HCT116 (cell line): ENCODE data around the gene MOK. TPM values are rescaled to one million over a fixed set of nuclear protein-coding genes. Genes with fewer than 3 reads are reported as not detected.
A peak's percentile ranks its signal among the peaks of the same experiment; 100 is the strongest.

ENCODE experiments used
- ATAC-seq: fragments of 200-7000 bp; cut with Tn5 transposase; 2 replicates; pipeline ENCODE4 v1.9.1; 2020; ENCODE audit warnings: mild to moderate bottlenecking, moderate library complexity
- BruUV-seq: library from RNA; stranded (reverse); fragments of 400-500 nt; replicated peaks from 2 replicates; lab custom pipeline; 2021; lab: Mats Ljungman, UMichigan
- CTCF ChIA-PET: fragments of 300-600 bp; sonication (Branson Sonifier 250); formaldehyde crosslinking; loops from one replicate; lab custom pipeline; 2021; ENCODE audit warnings: antibody characterized with exemption; lab: Charles Lee
- POLR2A ChIA-PET: fragments of 300-600, 350-600 bp; sonication (Branson Sonifier 250); formaldehyde crosslinking; loops from one replicate; lab custom pipeline; 2021; ENCODE audit warnings: antibody characterized with exemption; lab: Charles Lee
- RAD21 ChIA-PET, 2 experiments: fragments of 300-600 bp; sonication (Branson Sonifier 250); formaldehyde crosslinking; loops; one replicate each; lab custom pipeline; 2023; ENCODE audit warnings: low total read pairs in 2 of 2; ENCODE audit not compliant: uncharacterized antibody in 2 of 2, unreplicated experiment in 2 of 2, low non-redundant PET in 1 of 2; lab: Charles Lee
- DNase-seq: peaks from one replicate; pipeline ENCODE4 v3.0.0-alpha.2; 2010; ENCODE audit warnings: low read depth, low spot score
- H2AFZ ChIP-seq: fragments of 200-600 bp; shearing (Covaris generic), sonication (generic); 2 replicates; pipeline ENCODE4 v1.6.1; 2017; ENCODE audit warnings: low read depth, mixed run types, mixed read lengths, antibody characterized with exemption, low read length; ENCODE audit not compliant: poor library complexity, severe bottlenecking
- H3K27ac ChIP-seq: 2 replicates; pipeline ENCODE4 v1.5.1; 2012; ENCODE audit warnings: low read depth, low read length
- H3K27me3 ChIP-seq: fragments of 200-600 bp; sonication (generic); 2 replicates; pipeline ENCODE4 v1.6.1; 2016; ENCODE audit warnings: mixed run types, low read length, mixed read lengths; ENCODE audit not compliant: insufficient read depth
- H3K36me3 ChIP-seq, 2 experiments: fragments of 200-500 bp in 1 of 2; fragments of 200-600 bp in 1 of 2; sonication (Bioruptor generic) in 1 of 2; sonication (generic) in 1 of 2; 2 replicates each; pipeline versions ENCODE4 v1.5.1 to v1.6.1; 2014 to 2016; ENCODE audit warnings: low read length in 2 of 2, inconsistent platforms in 1 of 2, mixed read lengths in 1 of 2, mixed run types in 1 of 2; ENCODE audit not compliant: insufficient read depth in 2 of 2, control insufficient read depth in 1 of 2
- H3K4me1 ChIP-seq, 2 experiments: fragments of 200-600 bp in 1 of 2; sonication (generic) in 1 of 2; 2 replicates each; pipeline versions ENCODE4 v1.5.1 to v1.6.1; 2012 to 2017; ENCODE audit warnings: low read length in 2 of 2, inconsistent platforms in 1 of 2, mild to moderate bottlenecking in 1 of 2, mixed read lengths in 1 of 2, mixed run types in 1 of 2, moderate library complexity in 1 of 2; ENCODE audit not compliant: insufficient read depth in 2 of 2, control insufficient read depth in 1 of 2
- H3K4me2 ChIP-seq: fragments of 200-600 bp; sonication (generic); 2 replicates; pipeline ENCODE4 v1.6.1; 2017; ENCODE audit warnings: mixed run types, low read length, mixed read lengths
- H3K4me3 ChIP-seq, 2 experiments: fragments of 200-600 bp in 1 of 2; sonication (generic) in 1 of 2; replicated peaks in 1 of 2; 2 replicates each; pipeline ENCODE4 v1.5.1; 2011 to 2016; ENCODE audit warnings: low read length in 2 of 2, control low read depth in 1 of 2, low read depth in 1 of 2, mild to moderate bottlenecking in 1 of 2, mixed read lengths in 1 of 2, mixed run types in 1 of 2
- H3K79me2 ChIP-seq: fragments of 200-600 bp; sonication (generic); 2 replicates; pipeline ENCODE4 v1.6.1; 2017; ENCODE audit warnings: mild to moderate bottlenecking, mixed run types, low read length, moderate library complexity, mixed read lengths; ENCODE audit not compliant: insufficient read depth
- H3K9ac ChIP-seq: fragments of 200-600 bp; sonication (generic); 2 replicates; pipeline ENCODE4 v1.6.1; 2016; ENCODE audit warnings: low read length, mixed read lengths
- H3K9me2 ChIP-seq: fragments of 200-600 bp; sonication (generic), shearing (Covaris generic); 2 replicates; pipeline ENCODE4 v1.6.1; 2017; ENCODE audit warnings: mixed run types, mild to moderate bottlenecking, moderate library complexity; ENCODE audit not compliant: insufficient read depth
- H3K9me3 ChIP-seq, 2 experiments: fragments of 200-500 bp in 1 of 2; fragments of 200-600 bp in 1 of 2; sonication (Bioruptor generic) in 1 of 2; sonication (generic) in 1 of 2; 2 replicates each; pipeline ENCODE4 v1.6.1; 2014 to 2017; ENCODE audit warnings: low read length in 2 of 2, mixed read lengths in 2 of 2, inconsistent platforms in 1 of 2, low read depth in 1 of 2, mild to moderate bottlenecking in 1 of 2, mixed run types in 1 of 2, moderate library complexity in 1 of 2; ENCODE audit not compliant: control insufficient read depth in 1 of 2, insufficient read depth in 1 of 2
- H4K20me1 ChIP-seq: fragments of 200-600 bp; sonication (generic), shearing (Covaris generic); 2 replicates; pipeline ENCODE4 v1.6.1; 2017; ENCODE audit warnings: mixed run types, mild to moderate bottlenecking, moderate library complexity; ENCODE audit not compliant: insufficient read depth
- CBX3 ChIP-seq: IDR thresholded peaks from 2 replicates; pipeline ENCODE4 v1.6.1; 2012; ENCODE audit warnings: low read depth
- EGR1 ChIP-seq: IDR thresholded peaks from 2 replicates; pipeline ENCODE4 v1.6.1; 2012; ENCODE audit warnings: low read depth
- ELF1 ChIP-seq: IDR thresholded peaks from 2 replicates; pipeline ENCODE4 v1.6.1; 2012; ENCODE audit warnings: low read depth, borderline replicate concordance
- EZH2 ChIP-seq: fragments of 200-600 bp; sonication (generic); IDR thresholded peaks from 2 replicates; pipeline ENCODE4 v1.6.1; 2017; ENCODE audit warnings: antibody characterized with exemption, mixed run types
- EZH2phosphoT487 ChIP-seq: fragments of 200-600 bp; IDR thresholded peaks from 2 replicates; pipeline ENCODE4 v1.6.1; 2018; ENCODE audit warnings: antibody characterized with exemption, borderline replicate concordance
- JUND ChIP-seq: IDR thresholded peaks from 2 replicates; pipeline ENCODE4 v1.6.1; 2012
- MAX ChIP-seq: IDR thresholded peaks from 2 replicates; pipeline ENCODE4 v1.6.1; 2012
- POLR2A ChIP-seq: IDR thresholded peaks from 2 replicates; pipeline ENCODE4 v1.7.0; 2011; ENCODE audit warnings: borderline replicate concordance; ENCODE audit not compliant: insufficient read depth, insufficient read length; ENCODE audit errors: extremely low read depth
- POLR2AphosphoS5 ChIP-seq: IDR thresholded peaks from 2 replicates; pipeline ENCODE4 v1.6.1; 2011; ENCODE audit warnings: mild to moderate bottlenecking, low read depth, low read length, moderate library complexity
- RAD21 ChIP-seq: IDR thresholded peaks from 2 replicates; pipeline ENCODE4 v1.6.1; 2012; ENCODE audit warnings: low read depth, mild to moderate bottlenecking
- SIN3A ChIP-seq: IDR thresholded peaks from 2 replicates; pipeline ENCODE4 v1.6.1; 2012; ENCODE audit warnings: low read depth
- SP1 ChIP-seq: IDR thresholded peaks from 2 replicates; pipeline ENCODE4 v1.6.1; 2012; ENCODE audit warnings: low read depth
- SRF ChIP-seq: IDR thresholded peaks from 2 replicates; pipeline ENCODE4 v1.6.1; 2012; ENCODE audit warnings: low read depth
- TCF7L2 ChIP-seq: IDR thresholded peaks from 2 replicates; pipeline ENCODE4 v1.7.0; 2011; ENCODE audit warnings: borderline replicate concordance, inconsistent platforms; ENCODE audit not compliant: insufficient read depth, insufficient read length; ENCODE audit errors: extremely low read depth
- YY1 ChIP-seq: IDR thresholded peaks from 2 replicates; pipeline ENCODE4 v1.6.1; 2011; ENCODE audit warnings: low read length, low read depth, moderate library complexity, mild to moderate bottlenecking; ENCODE audit not compliant: insufficient replicate concordance; ENCODE audit errors: extremely low read depth
- ZFX ChIP-seq: fragments of 450-650 bp; IDR thresholded peaks from 2 replicates; pipeline ENCODE4 v1.6.1; 2017
- ZNF274 ChIP-seq: fragments of 200-500 bp; sonication (Bioruptor generic); IDR thresholded peaks from 2 replicates; pipeline ENCODE4 v1.6.1; 2014; ENCODE audit warnings: mild to moderate bottlenecking, low read depth, low read length, inconsistent platforms
- intact Hi-C: fragments of 100-400 bp; cut with micrococcal nuclease; formaldehyde crosslinking; loops from 2 replicates; pipeline ENCODE4 v1.10.0; 2022
- total RNA-seq: library from RNA; stranded (reverse); gene quantifications from one replicate; pipeline ENCODE4 v1.2.1, GENCODE V29; 2021; ENCODE audit not compliant: unreplicated experiment
- TF ChIP-seq, protein P1 (sequence below), 3 experiments: fragments of 200-600 bp in 1 of 3; sonication (generic) in 1 of 3; IDR thresholded peaks in 2 of 3; conservative IDR thresholded peaks in 1 of 3; 2 replicates each; pipeline ENCODE4 v1.5.1; 2012 to 2017; ENCODE audit warnings: low read depth in 2 of 3, low read length in 2 of 3, antibody characterized with exemption in 1 of 3, borderline replicate concordance in 1 of 3, control low read depth in 1 of 3, mild to moderate bottlenecking in 1 of 3, mixed read lengths in 1 of 3, mixed run types in 1 of 3, moderate library complexity in 1 of 3; ENCODE audit not compliant: insufficient read depth in 1 of 3
- TF ChIP-seq, protein P2 (sequence below): IDR thresholded peaks from 2 replicates; pipeline ENCODE4 v1.6.1; 2012

The MOK gene
- total RNA-seq, 1 experiment from 2014 or later = 9.4 TPM

- DNase-seq = no peak
- Histone ChIP-seq H3K4me2 (no peak overlapping the region), H3K4me3 (no peak overlapping the region), H3K9me3 (no peaks in the 10 kb centered on the region), H2AFZ (no peak overlapping the region), H3K79me2 (peaks cover 5% of the 10 kb centered on the region; the same call in 1 of the 2 replicates), H4K20me1 (no peaks in the 10 kb centered on the region), H3K4me1 (peaks cover 0 to 3% of the 10 kb centered on the region in 2 experiments; a peak in 1 of 4 replicates), H3K36me3 (no peaks in the 10 kb centered on the region), H3K9ac (no peak overlapping the region), H3K9me2 (no peaks in the 10 kb centered on the region), H3K27me3 (no peaks in the 10 kb centered on the region), H3K27ac (no peak overlapping the region)
- BruUV-seq = no TSS peak
- intact Hi-C loops = no loop called here
- POLR2A ChIA-PET = no interaction called here
- RAD21 ChIA-PET = no interaction called here
- ATAC-seq = peak; percentile 39; the same call in 1 of the 2 replicates
- TF ChIP-seq, protein P1, sequence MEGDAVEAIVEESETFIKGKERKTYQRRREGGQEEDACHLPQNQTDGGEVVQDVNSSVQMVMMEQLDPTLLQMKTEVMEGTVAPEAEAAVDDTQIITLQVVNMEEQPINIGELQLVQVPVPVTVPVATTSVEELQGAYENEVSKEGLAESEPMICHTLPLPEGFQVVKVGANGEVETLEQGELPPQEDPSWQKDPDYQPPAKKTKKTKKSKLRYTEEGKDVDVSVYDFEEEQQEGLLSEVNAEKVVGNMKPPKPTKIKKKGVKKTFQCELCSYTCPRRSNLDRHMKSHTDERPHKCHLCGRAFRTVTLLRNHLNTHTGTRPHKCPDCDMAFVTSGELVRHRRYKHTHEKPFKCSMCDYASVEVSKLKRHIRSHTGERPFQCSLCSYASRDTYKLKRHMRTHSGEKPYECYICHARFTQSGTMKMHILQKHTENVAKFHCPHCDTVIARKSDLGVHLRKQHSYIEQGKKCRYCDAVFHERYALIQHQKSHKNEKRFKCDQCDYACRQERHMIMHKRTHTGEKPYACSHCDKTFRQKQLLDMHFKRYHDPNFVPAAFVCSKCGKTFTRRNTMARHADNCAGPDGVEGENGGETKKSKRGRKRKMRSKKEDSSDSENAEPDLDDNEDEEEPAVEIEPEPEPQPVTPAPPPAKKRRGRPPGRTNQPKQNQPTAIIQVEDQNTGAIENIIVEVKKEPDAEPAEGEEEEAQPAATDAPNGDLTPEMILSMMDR (IDR thresholded peaks at IDR 0.05 in 2 of 3, conservative IDR thresholded peaks at IDR 0.05 in 1 of 3; ENCODE audit: borderline replicate concordance in 1 of 3, insufficient read depth in 1 of 3, low read depth in 2 of 3, low read length in 2 of 3) = no peak
- TF ChIP-seq TCF7L2 = no peak
- TF ChIP-seq EGR1 = no peak
- no peak for TF ChIP-seq EZH2phosphoT487
- TF ChIP-seq ZFX = no peak
- no peak for TF ChIP-seq YY1
- TF ChIP-seq POLR2A = no peak
- TF ChIP-seq POLR2AphosphoS5 = no peak
- no peak for TF ChIP-seq EZH2
- TF ChIP-seq SIN3A = no peak
- no peak for TF ChIP-seq RAD21
- TF ChIP-seq, protein P2, sequence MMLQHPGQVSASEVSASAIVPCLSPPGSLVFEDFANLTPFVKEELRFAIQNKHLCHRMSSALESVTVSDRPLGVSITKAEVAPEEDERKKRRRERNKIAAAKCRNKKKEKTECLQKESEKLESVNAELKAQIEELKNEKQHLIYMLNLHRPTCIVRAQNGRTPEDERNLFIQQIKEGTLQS = no peak
- TF ChIP-seq SRF = no peak
- TF ChIP-seq SP1 = no peak
- no peak for TF ChIP-seq JUND
- TF ChIP-seq CBX3 = no peak
- no peak for TF ChIP-seq MAX
- no peak for TF ChIP-seq ZNF274
- TF ChIP-seq ELF1 = no peak
- CTCF ChIA-PET = no interaction called here
These were observed 83.9 kb downstream of the MOK start for GRCh38 chr14:102221026-102221425.
